HUES48 (cell line): ENCODE data around the gene NYAP2.

ENCODE experiments used
- H3K27ac ChIP-seq: one replicate; pipeline ENCODE4 v1.7.0; 2013; ENCODE audit warnings: low read depth, low read length, inconsistent platforms
- H3K27me3 ChIP-seq: 2 replicates; pipeline ENCODE4 v1.6.1; 2013; ENCODE audit warnings: mild to moderate bottlenecking, low read length; ENCODE audit not compliant: control insufficient read depth, insufficient read depth
- H3K36me3 ChIP-seq: 2 replicates; pipeline ENCODE4 v1.6.1; 2013; ENCODE audit warnings: low read length; ENCODE audit not compliant: control insufficient read depth, insufficient read depth
- H3K4me1 ChIP-seq: 2 replicates; pipeline ENCODE4 v1.6.1; 2013; ENCODE audit warnings: mild to moderate bottlenecking, low read length; ENCODE audit not compliant: control insufficient read depth, insufficient read depth
- H3K4me3 ChIP-seq: 2 replicates; pipeline ENCODE4 v1.5.1; 2013; ENCODE audit warnings: mild to moderate bottlenecking, low read depth, low read length
- H3K9ac ChIP-seq: 2 replicates; pipeline ENCODE4 v1.6.1; 2013; ENCODE audit warnings: mild to moderate bottlenecking, low read depth, low read length, moderate library complexity
- H3K9me3 ChIP-seq: 2 replicates; pipeline ENCODE4 v1.6.1; 2013; ENCODE audit warnings: low read length; ENCODE audit not compliant: control insufficient read depth, insufficient read depth

The NYAP2 gene

DNA sequence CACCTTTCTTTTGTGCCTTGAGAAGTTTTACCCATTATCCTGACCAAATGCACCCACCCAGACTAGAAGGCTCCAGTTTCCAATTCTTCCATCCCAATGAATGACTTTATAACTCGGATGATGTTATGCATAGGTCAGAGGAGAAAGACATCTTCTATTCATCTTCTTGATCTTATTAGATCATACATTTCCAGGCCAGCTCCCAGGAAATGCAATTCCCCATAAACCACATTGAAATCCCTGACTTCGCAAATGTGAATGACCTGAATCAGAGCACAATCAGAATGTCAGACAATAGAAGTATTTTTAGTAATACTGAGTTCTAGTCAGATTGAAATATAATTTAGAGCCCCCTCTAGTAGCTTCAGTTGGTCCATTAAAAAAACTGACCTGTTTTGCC, 62.9 kb downstream of the NYAP2 start:
- Histone ChIP-seq H3K9me3 (no peaks in the 10 kb centered on the region), H3K4me3 (no peak overlapping the region), H3K27ac (no peak overlapping the region), H3K9ac (no peak overlapping the region), H3K27me3 (no peaks in the 10 kb centered on the region), H3K4me1 (peaks cover 18% of the 10 kb centered on the region), H3K36me3 (no peaks in the 10 kb centered on the region)

DNA sequence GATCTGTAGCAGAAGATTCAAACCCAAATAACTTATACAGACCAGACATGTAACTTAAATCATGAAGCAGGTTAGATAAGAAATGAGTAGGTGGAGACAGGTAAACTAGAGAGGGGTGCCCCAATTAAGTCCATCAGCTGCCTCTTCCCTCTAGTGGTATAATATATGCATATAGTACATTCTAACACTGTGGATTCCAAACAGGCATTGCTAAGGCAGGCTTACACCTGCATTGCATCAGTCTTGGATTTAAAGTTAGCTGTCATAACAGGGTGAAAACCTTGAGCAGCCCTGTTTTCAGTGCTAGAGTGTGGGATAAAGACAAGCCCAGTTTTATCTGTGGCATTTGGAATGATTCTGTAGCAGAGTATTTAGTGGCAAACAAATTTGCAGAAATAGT, 63.4 kb downstream of the NYAP2 start:
- Histone ChIP-seq H3K27me3 (no peaks in the 10 kb centered on the region), H3K27ac (no peak overlapping the region), H3K9ac (no peak overlapping the region), H3K4me3 (no peak overlapping the region), H3K9me3 (no peaks in the 10 kb centered on the region), H3K36me3 (no peaks in the 10 kb centered on the region), H3K4me1 (peaks cover 18% of the 10 kb centered on the region)

DNA sequence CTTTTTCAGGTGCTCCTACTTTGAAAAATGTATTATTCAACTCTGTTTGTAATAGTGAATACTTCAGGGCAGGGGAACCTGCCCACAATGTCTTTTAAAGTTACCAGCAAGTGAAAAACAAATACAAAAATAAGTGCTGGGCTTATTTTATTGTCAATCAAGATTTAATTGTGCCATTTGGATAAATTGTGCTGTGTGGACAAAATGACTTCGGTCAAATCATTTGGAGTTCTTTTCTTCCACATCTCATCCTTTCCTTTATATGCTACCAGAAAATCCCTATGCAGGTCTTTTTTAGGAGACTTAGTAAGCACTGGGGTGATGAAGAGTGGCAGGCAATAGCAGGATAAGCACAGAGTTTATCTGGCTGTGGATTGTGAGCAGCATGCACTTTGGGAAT, 63.9 kb downstream of the NYAP2 start:
- no peaks in the 10 kb centered on the region for H3K9me3 ChIP-seq
- peaks cover 18% of the 10 kb centered on the region for H3K4me1 ChIP-seq
- no peak overlapping the region for H3K9ac ChIP-seq
- H3K27ac ChIP-seq: no peak overlapping the region
- H3K36me3 ChIP-seq: no peaks in the 10 kb centered on the region
- H3K4me3 ChIP-seq: no peak overlapping the region
- H3K27me3 ChIP-seq: no peaks in the 10 kb centered on the region

DNA sequence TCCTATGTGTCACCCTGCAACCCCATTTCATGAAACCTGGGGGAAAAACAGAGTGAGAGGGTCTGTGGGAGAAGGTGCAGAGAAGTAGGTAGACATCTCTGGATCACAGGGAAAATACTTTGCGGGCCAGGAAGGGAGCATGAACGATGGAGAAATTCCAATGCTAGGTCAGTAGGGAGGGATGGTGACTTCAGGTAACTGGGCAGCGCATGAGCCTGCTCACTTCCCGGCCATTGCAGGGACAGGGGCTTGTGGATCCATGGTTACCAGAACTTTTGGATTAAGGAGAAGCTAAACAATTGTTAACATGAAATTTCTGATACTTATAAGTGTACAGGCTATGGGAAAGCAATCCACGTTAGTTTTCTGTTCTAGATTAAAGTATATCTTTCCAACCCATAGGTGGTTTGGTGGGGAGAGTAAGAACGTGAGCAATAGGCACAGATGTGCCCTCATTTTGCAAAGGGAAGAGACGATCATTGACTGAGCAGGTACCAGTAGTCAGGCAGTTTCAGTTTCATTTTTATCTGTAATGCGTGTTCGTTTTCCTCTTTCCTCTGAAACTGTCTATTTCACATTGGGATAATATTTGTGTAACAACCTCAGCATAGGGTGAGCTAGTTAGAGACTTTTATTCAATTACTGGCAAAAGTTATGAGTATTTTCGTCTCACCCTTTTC, 65.0 kb downstream of the NYAP2 start:
- no peaks in the 10 kb centered on the region for H3K27me3 ChIP-seq
- H3K9ac ChIP-seq: no peak overlapping the region
- H3K36me3 ChIP-seq: no peaks in the 10 kb centered on the region
- H3K4me3 ChIP-seq: no peak overlapping the region
- no peak overlapping the region for H3K27ac ChIP-seq
- peaks cover 18% of the 10 kb centered on the region for H3K4me1 ChIP-seq
- no peaks in the 10 kb centered on the region for H3K9me3 ChIP-seq

DNA sequence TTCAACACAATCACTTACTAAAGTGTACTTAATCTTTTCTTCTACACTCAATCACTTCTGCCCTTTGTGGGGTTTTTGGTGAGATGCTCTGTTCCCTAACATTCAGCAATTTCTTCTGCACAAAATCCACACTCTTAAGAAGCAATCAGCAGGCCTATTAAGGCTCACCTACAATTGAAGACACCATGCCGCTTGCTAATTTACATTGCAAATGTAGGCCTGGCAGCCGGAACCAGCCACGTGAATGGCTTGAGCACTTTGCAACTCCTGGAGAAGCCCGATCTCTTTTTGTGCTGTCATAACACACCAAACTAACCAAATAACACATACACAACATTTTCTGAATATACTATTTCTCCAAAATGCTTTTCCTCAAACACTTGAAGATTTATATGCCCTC, 66.3 kb downstream of the NYAP2 start:
- peak overlapping the region; percentile 21 for H3K27ac ChIP-seq
- H3K9ac ChIP-seq: no peak overlapping the region
- H3K4me1 ChIP-seq: peaks cover 18% of the 10 kb centered on the region
- no peaks in the 10 kb centered on the region for H3K36me3 ChIP-seq
- no peaks in the 10 kb centered on the region for H3K27me3 ChIP-seq
- no peak overlapping the region for H3K4me3 ChIP-seq
- H3K9me3 ChIP-seq: no peaks in the 10 kb centered on the region

DNA sequence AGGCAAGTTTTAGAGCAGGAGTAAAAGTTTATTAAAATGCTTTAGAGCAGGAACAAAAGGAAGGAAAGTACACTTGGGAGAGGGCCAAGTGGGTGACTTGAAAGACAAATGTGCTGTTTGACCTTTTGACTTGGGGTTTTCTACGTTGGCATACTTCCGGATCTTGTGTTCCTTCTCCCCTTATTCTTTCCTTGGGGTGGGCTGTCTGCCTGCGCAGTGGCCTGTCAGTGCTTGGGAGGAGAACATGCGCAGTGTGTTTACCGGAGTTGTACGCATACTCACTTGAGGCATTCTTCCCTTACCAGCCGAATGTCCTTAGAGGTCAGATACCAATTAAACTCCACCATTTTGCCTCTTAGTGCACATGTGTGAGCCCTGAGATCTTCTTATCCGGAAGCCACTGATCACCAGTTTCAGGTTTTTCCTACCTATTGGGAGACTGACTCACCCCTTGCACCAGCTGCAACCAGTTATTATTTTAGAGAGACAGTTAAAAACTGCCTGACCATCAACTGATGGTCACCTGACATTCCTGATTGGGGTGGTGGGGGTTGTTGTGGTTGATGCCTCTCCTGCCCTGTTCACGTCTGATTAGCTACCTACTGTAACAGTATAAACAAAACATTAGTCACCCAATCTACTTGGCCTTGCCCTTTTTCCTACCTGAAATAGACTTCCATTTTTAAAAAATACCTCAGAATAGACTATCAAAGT, 67.5 kb downstream of the NYAP2 start:
- Histone ChIP-seq H3K27ac (no peak overlapping the region), H3K27me3 (no peaks in the 10 kb centered on the region), H3K9me3 (no peaks in the 10 kb centered on the region), H3K4me3 (no peak overlapping the region), H3K4me1 (peaks cover 18% of the 10 kb centered on the region), H3K9ac (no peak overlapping the region), H3K36me3 (no peaks in the 10 kb centered on the region)

DNA sequence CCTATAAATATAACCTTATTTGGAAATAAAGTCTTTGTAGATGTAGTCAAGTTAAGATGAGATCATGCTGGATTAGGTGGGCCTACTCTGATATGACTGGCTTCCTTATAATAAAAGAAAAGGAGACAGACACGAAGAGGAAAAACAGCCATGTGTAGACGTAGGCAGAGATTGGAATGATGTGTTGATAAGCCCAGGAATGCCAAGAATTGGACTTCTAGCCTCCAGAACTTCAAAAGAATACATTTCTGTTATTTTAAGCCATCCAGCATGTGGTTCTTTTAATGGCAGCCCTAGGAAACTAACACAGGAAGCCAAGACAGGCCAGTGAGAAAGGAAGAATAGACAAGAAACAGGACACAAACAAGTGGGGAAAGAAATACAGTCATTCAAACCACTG, 68.6 kb downstream of the NYAP2 start:
- H3K4me3 ChIP-seq: no peak overlapping the region
- no peak overlapping the region for H3K27ac ChIP-seq
- H3K9me3 ChIP-seq: no peaks in the 10 kb centered on the region
- peaks cover 18% of the 10 kb centered on the region for H3K4me1 ChIP-seq
- no peaks in the 10 kb centered on the region for H3K27me3 ChIP-seq
- no peak overlapping the region for H3K9ac ChIP-seq
- H3K36me3 ChIP-seq: no peaks in the 10 kb centered on the region

DNA sequence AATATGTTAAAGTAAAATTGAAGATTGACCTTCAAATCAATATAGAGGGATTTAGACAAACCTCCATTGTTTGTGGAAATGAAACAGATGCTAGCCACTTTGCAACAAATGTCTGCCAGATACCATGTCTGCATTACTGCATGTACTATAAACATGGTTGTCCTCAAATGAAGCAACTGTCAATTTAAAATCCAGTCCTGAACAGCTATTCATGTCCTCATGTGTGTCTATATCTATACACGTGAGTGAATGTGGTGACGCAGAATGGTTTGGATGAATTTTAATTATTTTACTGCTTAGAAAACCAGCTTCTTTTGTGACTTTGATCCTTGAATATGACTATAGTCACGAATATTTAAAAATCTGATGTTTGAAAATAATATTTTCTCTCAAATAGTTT, 71.5 kb downstream of the NYAP2 start:
- H3K9ac ChIP-seq: no peak overlapping the region
- no peaks in the 10 kb centered on the region for H3K27me3 ChIP-seq
- no peaks in the 10 kb centered on the region for H3K9me3 ChIP-seq
- H3K4me1 ChIP-seq: peaks cover 12% of the 10 kb centered on the region
- H3K4me3 ChIP-seq: no peak overlapping the region
- H3K27ac ChIP-seq: no peak overlapping the region
- H3K36me3 ChIP-seq: no peaks in the 10 kb centered on the region

DNA sequence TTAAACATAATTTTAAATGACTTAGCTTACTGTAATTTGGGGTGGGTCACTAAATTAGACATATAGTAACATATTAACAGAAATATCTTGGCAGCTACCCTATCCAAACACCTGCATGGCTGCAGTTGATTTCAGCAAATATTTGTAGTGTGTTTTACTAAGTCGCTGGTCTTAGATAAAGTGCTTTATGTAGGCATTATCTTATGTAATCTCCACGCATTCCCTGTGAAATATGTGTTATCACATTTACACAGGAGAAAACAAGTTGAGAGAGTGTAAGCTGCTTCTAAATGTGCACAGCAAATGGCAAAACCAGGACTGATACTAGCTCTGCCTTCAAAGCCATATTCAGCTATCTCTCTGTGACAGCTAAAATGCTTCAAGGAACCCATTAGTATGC, 72.0 kb downstream of the NYAP2 start:
- Histone ChIP-seq H3K36me3 (no peaks in the 10 kb centered on the region), H3K4me3 (no peak overlapping the region), H3K4me1 (peaks cover 8% of the 10 kb centered on the region), H3K9me3 (no peaks in the 10 kb centered on the region), H3K27ac (no peak overlapping the region), H3K9ac (no peak overlapping the region), H3K27me3 (no peaks in the 10 kb centered on the region)

DNA sequence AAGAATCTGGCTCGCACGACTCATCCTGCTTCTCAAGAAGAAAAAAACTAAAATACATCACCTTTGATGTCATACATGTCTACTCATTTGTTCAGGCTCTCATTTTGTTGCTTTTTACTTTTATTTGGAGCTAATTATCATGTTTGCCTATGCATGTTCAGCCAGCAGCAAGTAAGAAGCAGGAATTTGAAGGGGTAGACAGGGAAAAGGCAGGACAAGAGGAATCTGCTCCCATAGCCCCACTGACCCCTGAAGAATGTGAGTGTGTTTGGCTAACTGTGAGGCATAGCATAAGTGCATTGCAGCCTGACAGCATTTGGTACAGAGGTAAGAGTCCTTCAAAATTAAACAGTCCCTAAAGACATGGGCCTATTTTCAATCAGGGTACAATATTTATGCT, 72.7 kb downstream of the NYAP2 start:
- no peak overlapping the region for H3K27ac ChIP-seq

DNA sequence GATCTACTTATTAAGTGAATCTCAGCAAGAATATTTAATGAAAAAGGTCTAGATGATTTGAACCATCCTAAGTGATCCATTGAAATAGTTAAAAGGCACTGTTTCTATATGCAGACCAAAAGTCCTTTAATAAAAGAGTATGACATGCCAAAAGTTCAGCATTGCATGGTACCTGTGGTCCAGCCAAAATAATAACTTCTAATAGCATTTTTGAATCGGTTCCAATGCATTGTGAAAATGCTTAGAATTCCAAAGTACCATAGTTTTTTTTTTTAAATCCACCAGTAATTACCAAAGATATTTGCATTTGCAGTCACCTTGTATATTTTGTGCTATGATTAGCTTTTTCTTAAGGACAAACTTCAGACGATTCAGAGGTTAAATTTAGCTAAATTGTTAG, 79.9 kb downstream of the NYAP2 start:
- no peaks in the 10 kb centered on the region for H3K27me3 ChIP-seq
- H3K36me3 ChIP-seq: no peaks in the 10 kb centered on the region
- H3K9me3 ChIP-seq: no peaks in the 10 kb centered on the region

More for the DNA sequence above, 72.7 kb downstream of the NYAP2 start:
- H3K9me3 ChIP-seq: no peaks in the 10 kb centered on the region
- H3K9ac ChIP-seq: no peak overlapping the region
- no peaks in the 10 kb centered on the region for H3K36me3 ChIP-seq
- H3K4me1 ChIP-seq: 0 out of 2 replicates have a peak, but pooled peaks cover under 1% of the 10 kb centered on the region
- H3K27me3 ChIP-seq: no peaks in the 10 kb centered on the region
- no peak overlapping the region for H3K4me3 ChIP-seq

More for the DNA sequence above, 79.9 kb downstream of the NYAP2 start:
- H3K9ac ChIP-seq: no peak overlapping the region
- no peak overlapping the region for H3K4me3 ChIP-seq
- H3K27ac ChIP-seq: no peak overlapping the region
- H3K4me1 ChIP-seq: no peaks in the 10 kb centered on the region
